ENCODE data around the gene GNB1. TPM values are rescaled to one million over a fixed set of nuclear protein-coding genes. Genes with fewer than 3 reads are reported as not detected.

Gene GNB1
- total RNA-seq, 1 experiment from 2014 or later, result 400 TPM

DNA sequence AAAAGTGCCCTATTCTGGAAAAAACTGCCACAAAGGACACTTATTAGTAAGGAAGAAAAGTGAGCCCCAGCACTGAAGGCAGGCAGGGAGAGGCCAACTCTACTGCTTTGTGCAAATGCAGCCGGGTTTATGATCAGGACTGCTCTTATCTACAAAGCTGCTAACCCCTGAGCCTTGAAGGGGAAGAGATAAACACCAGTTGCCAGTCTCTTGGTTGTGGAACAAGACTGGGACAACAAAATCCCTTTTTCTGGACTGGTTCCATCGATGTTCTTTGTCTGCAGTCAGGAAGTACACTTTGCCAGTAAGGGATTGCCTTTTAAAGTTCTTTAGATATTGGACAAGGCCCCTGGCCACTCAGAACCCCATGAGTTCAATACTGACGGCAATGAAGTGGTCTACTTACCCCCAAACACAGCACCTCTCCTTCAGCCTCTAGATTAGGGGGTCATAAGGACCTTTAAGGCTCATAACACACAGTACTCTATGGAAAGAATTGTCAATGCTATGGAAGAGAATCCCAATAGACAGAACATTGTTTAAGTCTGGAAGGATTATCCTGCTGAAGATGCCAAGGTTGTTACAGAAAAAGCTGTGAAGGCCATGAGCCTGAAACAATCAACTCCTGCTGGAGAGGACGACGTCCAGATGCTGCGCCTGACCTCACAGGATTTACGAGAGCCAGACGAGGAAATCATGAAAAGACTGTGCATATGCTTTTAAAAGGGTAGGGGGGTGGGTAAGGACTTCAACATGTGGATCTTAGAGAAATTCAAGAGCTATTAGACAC, 43.6 kb downstream of the GNB1 start:
- Mint-ChIP-seq H3K9me3 (no peaks in the 10 kb centered on the region), H3K4me3 (no peak overlapping the region), H3K36me3 (ENCODE audit: insufficient read depth in 1 of 3, low read depth in 3 of 3) (peaks cover 2 to 15% (median 13%) of the 10 kb centered on the region in 3 experiments; a peak in 5 of 7 replicates), H3K4me1 (peaks cover 36% of the 10 kb centered on the region in 2 experiments), H3K27ac (peak overlapping the region; percentile 22 to 79 (median 72); a peak in 5 of 7 replicates), H3K27me3 (ENCODE audit: low read depth) (no peaks in the 10 kb centered on the region)
- Histone ChIP-seq H3K56ac (ENCODE audit: insufficient read length, low read depth, low read length) (no peak overlapping the region), H3K23ac (ENCODE audit: insufficient read length, low read depth, low read length) (no peak overlapping the region), H3K9me3 (ENCODE audit: control insufficient read depth, low read depth, low read length) (no peaks in the 10 kb centered on the region), H3K23me2 (ENCODE audit: insufficient read length, low read depth, low read length, poor library complexity, severe bottlenecking) (no peaks in the 10 kb centered on the region), H2BK12ac (ENCODE audit: insufficient read length, low read depth, low read length) (no peak overlapping the region), H3K14ac (ENCODE audit: insufficient read depth, low read length) (no peak overlapping the region), H3K9ac (ENCODE audit: extremely low read depth, insufficient read length, low read length) (no peak overlapping the region), H3K18ac (ENCODE audit: insufficient read length, low read depth, low read length) (no peak overlapping the region), H2BK20ac (ENCODE audit: low read depth, low read length, poor library complexity, severe bottlenecking) (no peak overlapping the region), H3K79me1 (ENCODE audit: insufficient read depth, low read depth, low read length, poor library complexity, severe bottlenecking) (peaks cover 10% of the 10 kb centered on the region), H3K4ac (ENCODE audit: low read depth, low read length) (no peak overlapping the region), H2AFZ (ENCODE audit: low read length) (no peak overlapping the region), H4K20me1 (ENCODE audit: control insufficient read depth, insufficient read depth, insufficient read length) (no peaks in the 10 kb centered on the region), H2AK5ac (ENCODE audit: insufficient read length, low read length) (no peak overlapping the region), H4K8ac (replicated peaks; ENCODE audit: insufficient read length, low read depth, low read length) (no peak overlapping the region), H2BK120ac (ENCODE audit: low read depth, low read length, poor library complexity, severe bottlenecking) (no peak overlapping the region), H4K91ac (ENCODE audit: insufficient read length, low read depth, low read length) (no peak overlapping the region), H3K4me2 (ENCODE audit: insufficient read depth, insufficient read length, low read length) (no peak overlapping the region), H2BK5ac (ENCODE audit: insufficient read length, low read length) (no peak overlapping the region), H3T11ph (ENCODE audit: low read length) (no peak overlapping the region), H3K4me1 (ENCODE audit: insufficient read depth, low read length) (peaks cover 5% of the 10 kb centered on the region; the same call in 1 of the 2 replicates), H3K27me3 (ENCODE audit: insufficient read depth, low read length) (no peaks in the 10 kb centered on the region), H2BK15ac (ENCODE audit: low read depth, low read length) (no peak overlapping the region), H3K27ac (ENCODE audit: insufficient read length, low read depth, low read length) (no peak overlapping the region), H3K79me2 (ENCODE audit: insufficient read depth, low read length) (peaks cover 40% of the 10 kb centered on the region; the same call in 1 of the 2 replicates), H4K5ac (ENCODE audit: insufficient read length, low read depth, low read length) (no peak overlapping the region)
- no CpG with 5 or more reads among the region's 8 CpGs for WGBS (ENCODE audit: extremely low coverage, insufficient read length, low lambda C conversion rate)
- TF ChIP-seq, protein P1, sequence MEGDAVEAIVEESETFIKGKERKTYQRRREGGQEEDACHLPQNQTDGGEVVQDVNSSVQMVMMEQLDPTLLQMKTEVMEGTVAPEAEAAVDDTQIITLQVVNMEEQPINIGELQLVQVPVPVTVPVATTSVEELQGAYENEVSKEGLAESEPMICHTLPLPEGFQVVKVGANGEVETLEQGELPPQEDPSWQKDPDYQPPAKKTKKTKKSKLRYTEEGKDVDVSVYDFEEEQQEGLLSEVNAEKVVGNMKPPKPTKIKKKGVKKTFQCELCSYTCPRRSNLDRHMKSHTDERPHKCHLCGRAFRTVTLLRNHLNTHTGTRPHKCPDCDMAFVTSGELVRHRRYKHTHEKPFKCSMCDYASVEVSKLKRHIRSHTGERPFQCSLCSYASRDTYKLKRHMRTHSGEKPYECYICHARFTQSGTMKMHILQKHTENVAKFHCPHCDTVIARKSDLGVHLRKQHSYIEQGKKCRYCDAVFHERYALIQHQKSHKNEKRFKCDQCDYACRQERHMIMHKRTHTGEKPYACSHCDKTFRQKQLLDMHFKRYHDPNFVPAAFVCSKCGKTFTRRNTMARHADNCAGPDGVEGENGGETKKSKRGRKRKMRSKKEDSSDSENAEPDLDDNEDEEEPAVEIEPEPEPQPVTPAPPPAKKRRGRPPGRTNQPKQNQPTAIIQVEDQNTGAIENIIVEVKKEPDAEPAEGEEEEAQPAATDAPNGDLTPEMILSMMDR (conservative IDR thresholded peaks at IDR 0.05), result no peak
- DNase-seq, result no peak

Data from H9 (cell line).